ENCODE results near the gene IGFBP5. TPM values are rescaled to one million over a fixed set of nuclear protein-coding genes. Genes with fewer than 3 reads are reported as not detected.

IGFBP5 gene
- total RNA-seq, 1 donor from 2014 or later, result 150 TPM

- Histone ChIP-seq H3K36me3 (no peaks in the 10 kb centered on the region), H3K4me2 (no peak overlapping the region), H3K9ac (no peak overlapping the region), H3K27me3 (peaks cover 11% of the 10 kb centered on the region), H3K79me2 (ENCODE audit: low read depth) (peaks cover 12% of the 10 kb centered on the region), H3K4me1 (peaks cover 10% of the 10 kb centered on the region), H3K4me3 (no peak overlapping the region), H4K20me1 (ENCODE audit: low read depth) (peaks cover 12% of the 10 kb centered on the region), H3K9me3 (ENCODE audit: low read depth) (no peaks in the 10 kb centered on the region), H3F3A (ENCODE audit: low read depth) (peaks cover 15% of the 10 kb centered on the region), H3K27ac (no peak overlapping the region), H2AFZ (replicated peaks) (no peak overlapping the region)
- Mint-ChIP-seq H3K27ac (no peak overlapping the region), H3K27me3 (ENCODE audit: insufficient read depth, low read depth) (peaks cover 6% of the 10 kb centered on the region), H3K4me3 (no peak overlapping the region), H3K4me1 (peaks cover 27% of the 10 kb centered on the region), H3K36me3 (peaks cover 5% of the 10 kb centered on the region), H3K9me3 (no peaks in the 10 kb centered on the region)
- DNase-seq (ENCODE audit: low spot score), result no peak
- TF ChIP-seq EZH2 (IDR thresholded peaks at IDR 0.05), result no peak
These were observed 65.6 kb downstream of the IGFBP5 start for GRCh38 chr2:216629784-216630183.

GRCh38 chr2:216626875-216627245 lies 68.5 kb downstream of the IGFBP5 start:
- Histone ChIP-seq H3K4me3 (no peak overlapping the region), H4K20me1 (ENCODE audit: low read depth) (no peaks in the 10 kb centered on the region), H3K27ac (no peak overlapping the region), H3K79me2 (ENCODE audit: low read depth) (no peaks in the 10 kb centered on the region), H2AFZ (replicated peaks) (no peak overlapping the region), H3K9me3 (ENCODE audit: low read depth) (no peaks in the 10 kb centered on the region), H3K4me1 (peaks cover under 1% of the 10 kb centered on the region), H3K27me3 (peaks cover 2% of the 10 kb centered on the region), H3K9ac (no peak overlapping the region), H3K4me2 (no peak overlapping the region), H3K36me3 (no peaks in the 10 kb centered on the region), H3F3A (ENCODE audit: low read depth) (peaks cover 6% of the 10 kb centered on the region)
- Mint-ChIP-seq H3K4me1 (peaks cover 19% of the 10 kb centered on the region), H3K4me3 (no peak overlapping the region), H3K36me3 (no peaks in the 10 kb centered on the region), H3K9me3 (peaks cover 2% of the 10 kb centered on the region), H3K27me3 (ENCODE audit: insufficient read depth, low read depth) (peaks cover 6% of the 10 kb centered on the region), H3K27ac (peak overlapping the region; percentile 15)
- no peak for DNase-seq (ENCODE audit: low spot score)
- TF ChIP-seq EZH2 (IDR thresholded peaks at IDR 0.05), result no peak
- TF ChIP-seq CTCF (IDR thresholded peaks at IDR 0.05), result no peak
- TF ChIP-seq EZH2phosphoT487 (IDR thresholded peaks at IDR 0.05), result no peak

GRCh38 chr2:216626168-216626874 lies 69.0 kb downstream of the IGFBP5 start:
- DNase-seq (ENCODE audit: low spot score), result no peak
- peaks cover 2% of the 10 kb centered on the region for H3K9me3 Mint-ChIP-seq
- no peak overlapping the region for H3K9ac ChIP-seq

More at GRCh38 chr2:216626168-216626874, 69.0 kb downstream of the IGFBP5 start:
- H3K27me3 Mint-ChIP-seq (ENCODE audit: insufficient read depth, low read depth), result peaks cover 4% of the 10 kb centered on the region
- Histone ChIP-seq H3F3A (ENCODE audit: low read depth) (peaks cover 6% of the 10 kb centered on the region), H3K4me2 (no peak overlapping the region), H3K36me3 (no peaks in the 10 kb centered on the region), H3K79me2 (ENCODE audit: low read depth) (no peaks in the 10 kb centered on the region), H3K27me3 (no peaks in the 10 kb centered on the region), H2AFZ (replicated peaks) (no peak overlapping the region), H4K20me1 (ENCODE audit: low read depth) (no peaks in the 10 kb centered on the region), H3K4me3 (no peak overlapping the region), H3K4me1 (peaks cover 4% of the 10 kb centered on the region), H3K27ac (no peak overlapping the region), H3K9me3 (ENCODE audit: low read depth) (no peaks in the 10 kb centered on the region)
- H3K4me1 Mint-ChIP-seq, result peaks cover 19% of the 10 kb centered on the region
- TF ChIP-seq EZH2 (IDR thresholded peaks at IDR 0.05), result no peak
- no peak for TF ChIP-seq CTCF (IDR thresholded peaks at IDR 0.05)
- no peak for TF ChIP-seq EZH2phosphoT487 (IDR thresholded peaks at IDR 0.05)
- H3K4me3 Mint-ChIP-seq, result no peak overlapping the region
- H3K27ac Mint-ChIP-seq, result peak overlapping the region; percentile 15
- no peaks in the 10 kb centered on the region for H3K36me3 Mint-ChIP-seq
